Hepatocyte (in vitro differentiated cells): ENCODE results near the gene DPYD.

Source experiments
- EZH2phosphoT487 ChIP-seq: fragments of 200-600 bp; sonication (generic); IDR thresholded peaks from one replicate; pipeline ENCODE4 v1.6.1; 2018; ENCODE audit warnings: antibody characterized with exemption, mild to moderate bottlenecking, low read depth, moderate library complexity; ENCODE audit not compliant: unreplicated experiment, severe bottlenecking
- TF ChIP-seq, protein P1 (sequence below): fragments of 200-600 bp; sonication (generic); IDR thresholded peaks from 2 replicates; pipeline ENCODE4 v1.5.1; 2016; ENCODE audit warnings: antibody characterized with exemption, mild to moderate bottlenecking; ENCODE audit not compliant: poor library complexity

DNA sequence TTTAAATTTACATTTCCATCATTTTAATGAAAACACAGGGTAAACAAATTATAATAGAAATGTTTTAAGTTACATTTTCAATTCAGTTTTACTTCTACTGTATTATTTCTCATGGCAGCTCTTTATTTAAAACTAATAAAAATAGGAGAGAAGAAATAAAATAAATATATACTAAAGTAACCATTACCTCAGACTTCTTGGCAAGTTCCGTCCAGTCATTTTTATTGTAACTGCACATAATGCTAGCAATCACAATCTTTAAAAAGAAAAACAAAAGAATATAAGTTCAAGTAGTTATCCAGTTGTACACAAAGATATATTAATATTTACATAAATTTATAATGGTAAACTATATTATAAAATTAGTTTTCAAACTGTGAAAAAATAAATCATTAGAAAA lies 538.6 kb downstream of the DPYD start:
- TF ChIP-seq, protein P1, sequence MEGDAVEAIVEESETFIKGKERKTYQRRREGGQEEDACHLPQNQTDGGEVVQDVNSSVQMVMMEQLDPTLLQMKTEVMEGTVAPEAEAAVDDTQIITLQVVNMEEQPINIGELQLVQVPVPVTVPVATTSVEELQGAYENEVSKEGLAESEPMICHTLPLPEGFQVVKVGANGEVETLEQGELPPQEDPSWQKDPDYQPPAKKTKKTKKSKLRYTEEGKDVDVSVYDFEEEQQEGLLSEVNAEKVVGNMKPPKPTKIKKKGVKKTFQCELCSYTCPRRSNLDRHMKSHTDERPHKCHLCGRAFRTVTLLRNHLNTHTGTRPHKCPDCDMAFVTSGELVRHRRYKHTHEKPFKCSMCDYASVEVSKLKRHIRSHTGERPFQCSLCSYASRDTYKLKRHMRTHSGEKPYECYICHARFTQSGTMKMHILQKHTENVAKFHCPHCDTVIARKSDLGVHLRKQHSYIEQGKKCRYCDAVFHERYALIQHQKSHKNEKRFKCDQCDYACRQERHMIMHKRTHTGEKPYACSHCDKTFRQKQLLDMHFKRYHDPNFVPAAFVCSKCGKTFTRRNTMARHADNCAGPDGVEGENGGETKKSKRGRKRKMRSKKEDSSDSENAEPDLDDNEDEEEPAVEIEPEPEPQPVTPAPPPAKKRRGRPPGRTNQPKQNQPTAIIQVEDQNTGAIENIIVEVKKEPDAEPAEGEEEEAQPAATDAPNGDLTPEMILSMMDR = no peak
- no peak for TF ChIP-seq EZH2phosphoT487
